NK-92 treated with Interleukin-12 subunit alpha and Interleukin-12 subunit beta, amount 100 ng/mL, for 24 hours (cell line): ENCODE results near the gene CLIC4.
A peak's percentile ranks its signal among the peaks of the same experiment; 100 is the strongest.
"Not testable (repeated sequence)": the region's sequence is repeated elsewhere in the genome, so short reads cannot be mapped to it uniquely, and the experiment has no call there.

Experiments used
- DNase-seq: peaks from one replicate; lab custom pipeline; 2025; lab: John Stamatoyannopoulos, UW

CLIC4 gene

GRCh38 chr1:24822887-24823286 is 77.6 kb downstream of the CLIC4 start:
- no peak for DNase-seq

DNA sequence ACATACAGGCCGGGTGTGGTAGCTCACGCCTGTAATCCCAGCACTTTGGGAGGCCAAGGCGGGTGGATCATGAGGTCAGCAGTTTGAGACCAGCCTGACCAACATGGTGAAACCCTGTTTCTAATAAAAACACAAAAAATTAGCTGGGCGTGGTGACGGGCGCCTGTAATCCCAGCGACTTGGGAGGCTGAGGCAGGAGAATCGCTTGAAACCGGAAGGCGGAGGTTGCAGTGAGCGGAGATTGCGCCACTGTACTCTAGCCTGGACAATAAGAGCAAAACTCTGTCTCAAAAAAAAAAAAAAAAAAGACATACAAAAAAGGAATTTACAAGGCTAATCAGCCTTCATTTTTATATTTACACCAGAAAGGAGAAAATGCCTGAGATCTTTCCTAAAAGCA is 78.2 kb downstream of the CLIC4 start:
- not testable (repeated sequence) for DNase-seq

GRCh38 chr1:24825174-24825573 is 79.9 kb downstream of the CLIC4 start:
- no peak for DNase-seq

DNA sequence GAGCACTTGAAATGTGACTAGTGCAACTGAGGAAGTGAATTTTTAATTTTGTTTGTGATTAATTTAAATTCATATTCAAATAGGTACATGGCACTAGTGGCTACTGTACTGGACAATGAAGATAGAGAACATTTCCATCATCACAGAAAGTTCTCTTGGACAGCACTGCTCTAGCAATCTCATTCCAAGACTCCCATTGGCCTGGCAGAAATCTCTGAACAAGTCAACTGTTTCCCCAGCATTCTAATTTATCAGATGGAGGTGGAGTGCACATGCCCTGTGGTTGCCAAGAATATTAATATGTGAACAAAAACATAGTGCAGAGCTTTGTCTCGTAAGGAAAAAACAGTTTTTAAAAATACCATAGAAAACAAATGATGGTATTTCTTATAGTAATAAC is 81.3 kb downstream of the CLIC4 start:
- no peak for DNase-seq

GRCh38 chr1:24827379-24828135 is 82.3 kb downstream of the CLIC4 start:
- DNase-seq = no peak

DNA sequence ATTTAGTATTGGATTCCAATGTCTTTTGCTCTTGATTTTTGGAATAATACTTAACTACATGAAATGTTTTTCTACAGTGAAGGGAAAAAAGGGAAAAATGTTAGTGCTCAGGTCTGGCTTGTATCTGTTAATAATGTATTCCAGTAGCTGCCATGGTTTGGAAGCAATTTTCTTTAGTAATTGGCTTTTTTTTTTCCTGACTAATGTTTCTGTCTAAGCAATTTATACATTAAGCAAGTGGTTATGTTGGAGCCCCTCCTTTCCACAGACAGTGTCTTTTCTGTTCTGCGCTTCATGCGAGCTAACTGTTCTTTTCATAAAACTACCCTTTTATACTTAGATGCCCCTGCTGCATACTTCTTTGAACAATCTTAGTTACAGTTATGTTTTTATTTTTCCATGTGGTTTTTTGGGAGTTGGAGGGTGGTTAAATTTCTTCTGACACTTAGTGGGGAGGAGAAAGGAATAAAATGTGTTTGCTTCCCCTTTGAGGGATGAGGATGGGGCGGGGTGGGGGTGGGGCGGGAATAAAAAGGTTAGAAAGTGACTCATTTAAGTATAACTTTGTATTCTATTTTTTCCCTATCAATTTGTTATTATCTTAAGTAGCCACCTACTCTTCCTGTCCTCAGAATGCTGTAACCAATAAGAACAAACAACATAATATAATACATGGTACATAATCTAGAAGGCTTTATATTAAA is 83.1 kb downstream of the CLIC4 start:
- no peak for DNase-seq

DNA sequence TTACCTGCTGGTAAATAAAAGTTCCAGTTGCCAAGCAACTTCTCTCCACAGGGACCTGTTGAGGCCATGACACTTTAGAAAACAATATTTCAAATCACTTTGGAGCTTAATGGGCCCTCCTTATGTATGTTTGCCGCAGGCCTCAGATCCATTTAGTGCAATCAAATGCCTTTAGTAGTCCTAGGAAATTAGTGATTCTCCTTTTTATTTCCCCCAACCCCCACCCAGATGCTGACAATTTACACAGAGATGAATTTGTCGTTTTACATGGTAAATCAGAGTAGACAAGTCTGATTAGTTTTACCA is 83.6 kb downstream of the CLIC4 start:
- DNase-seq = no peak

DNA sequence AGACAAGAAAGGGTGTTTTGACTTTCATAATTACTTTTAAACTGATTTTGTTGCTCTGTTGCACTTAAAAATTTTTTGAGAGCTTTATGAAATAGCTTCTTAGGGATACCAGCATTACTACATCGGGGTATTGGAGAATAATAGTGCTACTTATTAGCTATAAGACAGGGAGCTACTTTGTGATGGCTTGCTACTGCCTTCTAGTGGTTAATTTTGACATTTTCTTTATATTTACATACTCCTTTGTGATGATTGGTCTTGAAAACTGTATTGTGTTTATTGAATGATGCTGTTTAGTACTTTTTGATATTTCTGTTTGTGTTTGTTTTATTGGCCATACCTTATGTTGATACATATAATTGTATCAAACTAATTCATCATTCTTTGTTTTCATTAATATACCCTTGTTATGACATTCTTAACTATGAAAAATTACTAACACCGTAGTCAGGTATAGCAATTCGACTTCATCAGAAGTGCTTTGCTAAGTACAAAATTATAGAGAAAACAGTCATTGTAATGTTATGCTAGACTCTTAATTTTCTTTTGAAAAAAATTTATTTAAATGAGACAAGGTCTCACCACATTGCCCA is 85.5 kb downstream of the CLIC4 start:
- no peak for DNase-seq

GRCh38 chr1:24841593-24841992 is 96.3 kb downstream of the CLIC4 start:
- DNase-seq = no peak

- no peak for DNase-seq
Observed at GRCh38 chr1:24846671-24847070, 101.4 kb downstream of the CLIC4 start.

GRCh38 chr1:24847995-24848881 is 103.0 kb downstream of the CLIC4 start:
- DNase-seq = peak; percentile 93

DNA sequence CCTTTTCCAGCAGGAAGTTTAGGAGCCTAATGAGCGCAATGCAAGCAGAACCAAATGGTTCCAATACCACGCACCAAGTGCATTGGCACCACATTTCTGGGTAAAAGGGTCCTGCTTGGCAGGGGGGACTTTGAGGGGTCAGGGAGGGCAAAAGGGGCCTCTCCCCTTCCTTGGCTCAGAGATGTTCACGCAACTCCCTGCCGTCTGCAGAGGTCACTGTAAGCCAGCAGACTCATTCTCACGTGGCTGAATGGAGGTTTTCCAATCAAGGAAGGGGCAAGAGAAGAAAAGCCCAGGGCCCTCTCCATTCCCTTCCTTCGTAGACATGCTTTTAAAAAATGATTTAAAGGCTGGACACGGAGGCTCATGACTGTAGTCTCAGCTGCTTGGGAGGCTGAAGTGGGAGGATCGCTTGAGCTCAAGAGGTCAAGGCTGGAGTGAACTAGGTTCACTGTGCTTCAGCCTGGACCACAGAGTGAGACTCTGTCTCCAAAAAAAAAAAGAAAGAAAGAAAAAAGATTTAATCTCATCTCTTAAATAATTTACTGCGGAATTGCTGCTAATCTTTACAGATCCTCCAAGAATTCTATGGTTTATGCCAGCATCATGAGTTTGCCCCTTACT is 104.5 kb downstream of the CLIC4 start:
- DNase-seq = no peak

DNA sequence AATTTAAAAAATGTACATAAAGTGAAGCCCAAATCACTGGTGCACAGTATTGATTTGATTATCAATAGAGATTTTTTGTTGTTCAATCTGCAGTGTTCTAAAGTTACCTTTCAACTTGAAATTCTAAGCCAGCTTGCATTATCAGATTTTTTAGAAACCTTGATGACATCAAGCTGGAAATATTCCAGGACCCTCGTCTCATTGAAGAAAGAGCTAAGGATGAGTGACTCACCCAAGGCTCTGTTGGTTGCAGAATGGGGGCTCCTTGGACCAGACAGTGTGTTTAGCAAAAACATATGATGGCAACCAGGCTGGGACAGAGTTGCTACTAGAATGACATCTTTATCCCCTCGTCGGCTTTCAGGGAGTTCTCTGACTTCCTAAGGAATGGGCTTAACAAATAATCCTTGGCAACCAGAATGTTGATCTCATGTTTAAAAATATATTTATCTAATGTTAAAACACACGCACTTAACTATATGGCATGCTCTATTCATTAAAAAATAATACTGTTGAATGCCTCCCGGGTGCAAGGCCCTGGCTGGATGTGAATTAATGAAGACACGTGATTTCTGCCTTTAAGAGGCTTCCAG is 105.2 kb downstream of the CLIC4 start:
- DNase-seq = no peak

- no peak for DNase-seq
Observed at GRCh38 chr1:24853649-24854048, 108.4 kb downstream of the CLIC4 start.

DNA sequence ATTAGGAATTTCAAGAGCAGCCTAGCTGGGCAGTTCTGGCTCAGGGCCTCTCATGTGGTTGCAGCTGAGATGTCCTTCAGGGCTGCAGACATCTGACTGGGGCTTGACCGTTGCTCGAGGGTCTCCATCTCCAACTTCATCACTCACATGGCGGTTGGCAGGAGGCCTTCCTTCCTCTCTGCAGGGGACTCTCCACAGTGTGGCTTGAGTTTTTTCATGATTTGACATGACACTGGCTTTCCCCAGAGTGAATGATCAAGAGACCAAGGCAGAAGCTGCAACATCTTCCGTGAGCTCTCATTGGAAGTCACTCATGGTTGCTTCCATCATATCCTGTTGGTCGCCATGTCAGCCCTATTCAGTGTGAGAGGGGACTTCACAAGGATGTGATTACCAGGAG is 110.2 kb downstream of the CLIC4 start:
- DNase-seq = no peak

GRCh38 chr1:24856787-24857506 is 111.7 kb downstream of the CLIC4 start:
- DNase-seq = no peak

DNA sequence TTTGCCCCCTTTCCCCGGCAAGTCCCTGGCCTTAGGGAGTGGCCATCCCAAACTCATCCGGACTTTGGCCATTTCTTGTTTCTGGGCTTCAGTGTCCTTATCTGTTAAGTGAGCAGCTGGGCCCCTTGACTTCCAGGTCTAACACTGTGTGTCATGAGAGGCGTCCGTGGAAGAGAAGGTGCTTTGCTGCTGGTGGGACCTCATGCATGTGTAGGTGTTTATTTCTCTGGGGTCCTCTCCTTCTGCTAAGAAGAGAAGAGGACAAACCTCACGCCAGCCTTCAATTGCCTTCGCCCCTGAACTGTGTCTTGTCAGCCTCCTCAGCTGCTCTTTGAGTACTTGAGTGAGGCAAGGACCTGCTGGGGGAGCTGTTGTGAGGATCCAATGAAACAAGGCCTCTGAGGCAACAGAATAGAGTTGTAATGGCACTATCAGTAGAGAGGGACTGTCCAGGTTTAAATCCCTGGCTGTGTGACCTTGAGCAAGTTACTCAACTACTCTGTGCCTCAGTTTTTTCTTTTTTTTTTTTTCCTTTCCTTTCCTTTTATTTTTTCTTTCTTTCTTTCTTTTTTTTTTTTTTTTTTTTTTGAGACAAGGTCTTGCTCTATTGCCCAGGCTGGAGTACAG is 112.4 kb downstream of the CLIC4 start:
- DNase-seq = no peak

DNA sequence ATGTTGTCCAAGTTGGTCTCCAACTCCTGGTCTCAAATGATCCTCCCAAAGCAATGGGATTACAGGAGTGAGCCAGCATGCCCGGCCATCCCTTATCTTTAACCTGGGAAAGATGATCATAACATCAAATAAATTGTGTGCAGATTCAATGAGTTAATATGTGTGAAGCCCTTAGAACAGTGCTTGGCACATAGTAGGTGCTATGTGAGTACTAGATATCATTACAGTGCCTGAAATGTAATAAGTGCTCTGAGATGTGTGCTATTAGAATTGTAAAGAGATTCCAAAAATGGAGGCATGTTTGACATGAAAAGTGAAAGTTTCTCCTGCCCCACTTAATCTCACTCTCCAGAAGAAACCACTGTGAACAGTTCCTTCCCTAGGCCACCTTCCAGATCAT is 113.0 kb downstream of the CLIC4 start:
- DNase-seq = no peak

GRCh38 chr1:24859063-24860010 is 114.1 kb downstream of the CLIC4 start:
- no peak for DNase-seq
